Measurements from ENCODE around the gene LCE7A.

Gene LCE7A, protein sequence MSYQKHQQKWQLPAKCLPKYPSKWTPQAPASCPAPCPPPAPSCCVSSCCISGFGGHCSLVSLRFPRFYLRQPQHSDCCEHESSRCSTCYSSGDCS

GRCh38 chr1:152859696-152860095, at the start of gene LCE7A:
Gene LCE7A, plus strand, starts transcription at chr1:152859996. Its CDS starts 702 bp downstream, at chr1:152860698.
- no peak for DNase-seq (ENCODE audit: low read depth, low spot score)
- H3K27ac ChIP-seq = no peak within 1 kb of the TSS

- H3K27ac ChIP-seq = no peak overlapping the region
- peak; percentile 31 for DNase-seq (ENCODE audit: low read depth, low spot score)
Measured at GRCh38 chr1:152811050-152811449, 48.7 kb upstream of the LCE7A start.

DNA sequence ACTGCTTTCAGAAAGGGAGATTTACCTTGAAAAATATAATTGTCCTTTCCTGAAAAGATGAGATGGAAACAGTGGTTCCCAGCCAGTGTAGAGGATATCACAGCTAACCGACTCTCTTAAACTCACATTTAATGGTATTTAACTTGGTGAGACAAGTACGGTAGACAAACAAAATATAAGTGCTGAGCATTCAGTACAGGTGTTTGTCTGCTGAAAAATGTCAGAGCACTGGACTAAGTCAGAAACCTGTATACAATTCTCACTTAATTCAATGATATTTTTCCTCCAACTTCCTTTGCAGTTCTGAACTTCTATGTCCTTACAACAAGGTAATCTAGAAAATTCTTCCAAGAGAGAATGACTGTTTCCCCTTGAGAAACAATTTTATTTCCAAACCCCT, 48.1 kb upstream of the LCE7A start, which contains the start of gene LCE1B:
Gene LCE1B (plus strand): TSS at position 301 of the 400 bp plus-strand sequence. CDS start 476 bp downstream, outside the sequence.
- no peak within 1 kb of the TSS for H3K27ac ChIP-seq
- no peak for DNase-seq (ENCODE audit: low read depth, low spot score)

- peak; percentile 1 for DNase-seq (ENCODE audit: low read depth, low spot score)
- H3K27ac ChIP-seq = no peak overlapping the region
Measured at GRCh38 chr1:152817309-152817708, 42.5 kb upstream of the LCE7A start.

GRCh38 chr1:152823294-152823693, 36.5 kb upstream of the LCE7A start:
- DNase-seq (ENCODE audit: low read depth, low spot score) = no peak

DNA sequence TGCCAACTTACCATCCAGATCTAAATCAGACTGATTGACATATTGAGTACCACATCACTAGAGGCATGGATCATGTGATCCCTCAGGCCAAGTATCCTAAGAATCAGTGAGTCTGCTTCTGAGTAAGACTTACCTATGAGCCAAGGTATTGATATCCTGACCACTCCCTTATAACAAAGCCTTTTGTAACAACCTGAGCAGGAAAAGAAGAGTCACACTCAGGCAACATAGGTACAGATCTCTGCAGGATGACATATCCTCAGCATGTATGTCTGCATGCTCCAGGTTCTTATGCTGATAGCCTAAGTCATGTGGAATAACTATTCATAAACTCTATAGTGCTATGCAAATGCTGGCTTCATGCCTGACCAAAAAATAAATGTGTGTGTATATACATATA, 34.8 kb upstream of the LCE7A start:
- H3K27ac ChIP-seq = no peak overlapping the region
- peak; percentile 36 for DNase-seq (ENCODE audit: low read depth, low spot score)

More at GRCh38 chr1:152823294-152823693, 36.5 kb upstream of the LCE7A start:
- H3K27ac ChIP-seq = no peak overlapping the region

- DNase-seq (ENCODE audit: low read depth, low spot score) = no peak
- no peak within 1 kb of the TSS for H3K27ac ChIP-seq
Measured at GRCh38 chr1:152827173-152827572, 32.6 kb upstream of the LCE7A start, which contains the start of gene LCE1A. Gene LCE1A, plus strand, starts transcription at chr1:152827473. Its CDS starts 0 bp downstream, at chr1:152827473.

DNA sequence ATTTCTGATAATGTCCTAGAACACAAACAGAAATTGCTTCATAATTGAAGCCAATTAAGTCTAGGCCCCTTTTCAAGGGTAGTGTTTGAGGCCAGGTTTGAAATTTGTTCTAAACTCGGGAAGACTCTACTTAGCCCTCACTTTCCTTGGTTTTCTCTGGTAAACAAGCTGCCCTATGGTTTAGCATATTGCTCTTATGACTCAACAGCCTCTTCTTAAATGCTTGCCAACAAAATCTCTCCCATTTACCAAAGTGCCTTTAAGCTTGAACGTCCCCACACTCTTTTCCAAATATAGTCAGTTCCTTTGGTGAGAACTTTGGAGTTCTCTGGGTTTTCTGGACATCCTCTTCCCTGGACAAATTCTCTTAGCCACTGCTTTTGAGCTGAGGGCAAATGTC, 22.9 kb upstream of the LCE7A start:
- no peak for DNase-seq (ENCODE audit: low read depth, low spot score)
- H3K27ac ChIP-seq = no peak overlapping the region

DNA sequence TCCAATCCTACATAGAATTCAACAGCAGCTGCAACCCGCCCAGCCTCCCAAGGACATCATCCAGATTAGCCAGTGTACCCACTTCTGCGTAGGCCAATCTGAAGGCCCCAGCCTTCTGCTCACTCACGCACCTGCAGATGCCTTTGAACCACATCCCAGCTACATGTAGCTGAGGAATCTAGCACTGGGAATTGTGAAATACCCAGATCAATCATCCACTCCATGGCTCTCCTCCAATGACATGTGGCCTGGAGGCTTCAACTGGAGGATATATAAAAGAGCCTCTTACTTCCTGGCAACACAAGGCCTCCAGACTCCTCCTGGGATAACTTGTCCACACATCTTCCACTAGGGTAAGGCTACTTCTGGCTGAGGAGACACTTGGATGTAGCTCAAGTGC, 17.2 kb upstream of the LCE7A start, which contains the start of gene LCE6A:
Gene LCE6A (plus strand): TSS at position 301 of the 400 bp plus-strand sequence. CDS start 665 bp downstream, outside the sequence.
- DNase-seq (ENCODE audit: low read depth, low spot score) = no peak
- H3K27ac ChIP-seq = no peak within 1 kb of the TSS

DNA sequence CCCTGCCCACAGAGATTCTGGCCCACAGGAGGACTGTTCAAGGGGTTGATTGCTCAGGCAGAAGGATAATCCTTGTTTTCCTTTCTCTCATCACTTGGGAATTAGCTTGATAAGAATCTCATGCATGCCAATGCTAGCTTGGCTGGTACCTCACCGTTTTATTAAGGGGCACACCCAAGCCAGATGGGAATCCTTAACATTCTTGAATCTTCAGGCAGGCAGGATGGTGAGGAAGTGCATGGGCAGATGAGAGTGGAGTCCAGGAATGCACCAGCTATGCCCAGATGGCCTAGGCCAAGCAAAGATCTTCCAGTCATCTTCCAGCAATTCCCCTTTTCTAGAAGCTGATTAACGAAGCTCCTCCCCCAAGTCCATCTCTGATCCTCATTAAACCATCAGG, 4.1 kb upstream of the LCE7A start:
- no peak for DNase-seq (ENCODE audit: low read depth, low spot score)

DNA sequence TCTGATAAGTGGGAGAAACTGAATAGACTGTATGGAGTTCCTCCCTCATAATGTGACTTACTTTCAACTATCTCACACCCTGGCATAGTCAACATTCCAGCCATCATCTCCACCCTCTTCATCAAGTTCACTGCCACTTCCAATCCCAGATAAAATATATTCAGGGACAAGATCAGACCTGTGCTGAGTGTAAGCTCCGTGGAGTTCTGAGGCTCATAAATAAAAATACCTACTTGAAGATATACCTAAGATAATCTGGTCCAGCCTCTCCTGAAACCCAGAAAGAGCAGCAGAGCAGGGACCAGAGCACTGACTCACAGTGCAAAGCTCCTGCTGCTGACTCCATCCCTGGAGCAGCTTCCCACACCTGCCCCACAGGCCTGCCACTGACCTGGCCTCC, 1.7 kb upstream of the LCE7A start:
- peak; percentile 24 for DNase-seq (ENCODE audit: low read depth, low spot score)
- H3K27ac ChIP-seq = peak overlapping the region; percentile 43

More for the DNA sequence above, 4.1 kb upstream of the LCE7A start:
- no peak overlapping the region for H3K27ac ChIP-seq

- no peak for DNase-seq (ENCODE audit: low read depth, low spot score)
- H3K27ac ChIP-seq = no peak overlapping the region
Measured at GRCh38 chr1:152860129-152860528, 333 bp downstream of the LCE7A start.

DNA sequence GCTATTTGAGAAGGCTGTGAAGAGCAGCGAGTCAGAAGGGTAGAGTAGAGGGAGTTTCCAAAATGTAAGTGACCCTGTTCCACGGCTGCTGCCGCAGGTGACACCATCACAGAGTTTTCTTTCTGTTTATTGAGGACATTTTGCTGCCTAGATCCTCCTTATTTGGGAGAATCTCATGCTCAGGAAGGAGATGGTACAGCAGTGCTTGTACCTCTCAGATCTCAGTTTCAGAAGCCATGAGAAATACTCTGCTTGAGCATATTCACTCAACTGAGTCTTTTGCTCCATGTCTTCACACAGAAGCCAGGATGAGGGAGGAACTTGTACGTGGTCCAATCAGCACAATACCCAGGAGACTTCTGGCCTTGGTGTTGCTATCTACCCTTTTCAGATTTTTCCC, 1.6 kb downstream of the LCE7A start:
- no peak overlapping the region for H3K27ac ChIP-seq
- DNase-seq (ENCODE audit: low read depth, low spot score) = no peak

DNA sequence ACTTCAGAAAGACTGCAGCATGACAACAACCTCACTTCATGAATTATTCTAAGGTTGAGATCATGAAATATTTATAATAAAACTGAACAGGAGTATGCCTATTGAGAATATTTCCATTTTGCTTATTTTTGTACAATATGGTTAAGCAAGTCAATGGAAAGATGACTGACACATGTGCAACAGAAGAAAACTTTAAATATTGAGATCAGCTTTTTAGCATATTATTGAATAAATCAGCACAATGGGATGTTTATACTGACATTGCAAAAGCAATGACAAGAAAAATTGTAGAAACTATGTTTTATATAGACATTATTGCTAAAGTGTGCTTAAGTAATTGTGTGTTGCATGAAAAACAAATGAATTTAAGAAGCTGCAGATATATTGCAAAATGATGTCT, 4.6 kb downstream of the LCE7A start:
- H3K27ac ChIP-seq = no peak overlapping the region
- no peak for DNase-seq (ENCODE audit: low read depth, low spot score)

DNA sequence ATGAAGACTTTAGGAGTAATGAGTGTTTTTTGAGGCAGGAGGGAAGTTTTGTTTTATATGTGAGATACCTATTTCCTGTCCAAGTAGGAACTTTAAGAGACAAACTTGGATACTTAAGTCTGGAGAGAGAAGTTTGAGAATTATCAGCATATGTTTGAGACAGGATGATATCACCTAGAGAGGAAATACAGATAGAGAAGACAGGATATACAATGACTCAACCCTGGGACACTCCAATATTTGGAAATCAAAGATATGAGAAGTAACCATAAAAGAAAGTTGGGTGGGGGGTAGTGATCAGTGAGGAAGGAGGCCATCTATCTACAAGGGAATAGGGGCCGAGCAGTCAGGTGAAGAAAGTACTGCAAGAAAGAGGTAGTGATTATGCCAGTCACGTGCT, 6.5 kb downstream of the LCE7A start:
- no peak for DNase-seq (ENCODE audit: low read depth, low spot score)

GRCh38 chr1:152869808-152870419, 10.1 kb downstream of the LCE7A start:
- no peak overlapping the region for H3K27ac ChIP-seq
- DNase-seq (ENCODE audit: low read depth, low spot score) = no peak

More for the DNA sequence above, 6.5 kb downstream of the LCE7A start:
- H3K27ac ChIP-seq = no peak overlapping the region

DNA sequence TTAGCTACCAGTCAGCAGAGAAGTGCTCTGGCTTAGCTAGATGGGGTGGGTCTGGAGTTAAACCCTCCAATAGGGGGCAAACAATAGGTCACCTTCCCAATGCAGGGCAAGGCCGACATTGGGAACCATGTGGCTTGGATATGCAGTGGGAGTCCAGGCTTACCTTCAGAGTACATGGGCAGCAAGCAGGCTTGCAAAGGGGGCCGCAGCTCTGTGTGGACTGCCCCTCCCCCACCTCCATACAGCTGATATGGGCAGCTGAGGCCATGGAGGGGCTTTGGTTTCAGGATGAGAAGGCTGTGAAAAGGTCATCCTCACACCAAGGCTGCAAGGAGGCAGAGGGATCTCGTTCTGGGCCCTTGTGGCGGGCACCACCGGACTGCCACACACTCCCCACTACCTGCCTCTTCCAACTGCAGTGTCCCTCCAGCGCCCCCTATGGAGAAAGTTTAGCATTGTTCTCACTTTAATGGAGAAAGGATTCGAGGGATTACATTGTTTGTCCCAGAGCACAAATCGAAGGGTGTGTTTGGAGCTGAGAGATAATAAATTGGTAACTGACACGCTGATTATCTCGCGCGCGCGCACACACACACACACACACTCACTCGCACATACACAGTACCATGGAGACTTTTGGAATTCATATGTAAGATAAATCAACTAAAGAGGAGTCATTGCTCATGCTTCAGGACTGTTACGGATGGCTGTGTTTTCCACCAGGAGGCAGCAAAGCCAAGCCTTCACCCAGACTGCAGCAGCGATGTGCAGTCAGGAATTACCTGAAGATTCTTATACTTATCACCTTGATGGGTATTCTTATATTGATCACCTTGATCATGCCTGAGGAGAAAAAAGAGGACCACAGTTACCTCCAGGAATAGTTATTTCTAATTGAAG, 11.3 kb downstream of the LCE7A start:
- no peak for DNase-seq (ENCODE audit: low read depth, low spot score)
- H3K27ac ChIP-seq = no peak overlapping the region

DNA sequence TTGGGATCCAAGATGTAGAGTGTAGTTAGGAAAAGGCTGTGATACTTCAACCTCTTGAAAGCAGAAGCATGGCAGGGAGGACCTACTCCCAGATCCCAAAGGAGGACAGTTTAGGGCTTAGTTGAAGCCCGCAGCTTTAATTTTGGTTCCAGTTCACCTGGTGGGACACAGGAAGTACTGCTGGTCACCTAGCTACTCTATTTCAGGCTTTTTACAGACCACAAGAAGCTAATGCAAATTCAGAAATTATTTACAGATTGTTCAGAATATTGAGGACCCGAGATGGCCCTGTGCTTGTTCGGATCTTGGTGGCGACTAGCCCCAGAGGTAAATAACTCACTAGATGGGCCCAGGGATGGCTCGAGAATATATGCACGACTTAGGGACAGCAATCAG, 11.9 kb downstream of the LCE7A start:
- no peak for DNase-seq (ENCODE audit: low read depth, low spot score)
- H3K27ac ChIP-seq = no peak overlapping the region

DNA sequence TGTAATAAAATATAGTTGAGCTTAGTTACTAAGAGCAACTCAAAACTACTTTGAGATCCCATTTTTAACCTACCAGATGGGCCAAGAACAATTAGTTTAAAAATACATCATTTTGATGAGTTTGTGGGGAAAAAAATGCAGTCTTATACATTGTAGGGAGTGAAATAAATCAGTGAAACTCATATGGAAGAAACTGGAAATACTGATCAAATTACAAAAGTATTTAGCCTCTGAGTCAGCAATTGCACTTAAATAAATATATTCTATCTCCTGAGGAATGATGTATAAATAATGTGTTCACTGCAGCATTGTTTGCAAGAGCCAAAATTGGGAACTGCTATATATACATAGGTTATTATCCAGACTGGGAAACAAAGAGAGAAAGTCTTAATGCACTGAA, 13.7 kb downstream of the LCE7A start:
- H3K27ac ChIP-seq = no peak overlapping the region
- no peak for DNase-seq (ENCODE audit: low read depth, low spot score)

GRCh38 chr1:152876827-152877226, 17.0 kb downstream of the LCE7A start:
- no peak for DNase-seq (ENCODE audit: low read depth, low spot score)
- no peak overlapping the region for H3K27ac ChIP-seq

DNA sequence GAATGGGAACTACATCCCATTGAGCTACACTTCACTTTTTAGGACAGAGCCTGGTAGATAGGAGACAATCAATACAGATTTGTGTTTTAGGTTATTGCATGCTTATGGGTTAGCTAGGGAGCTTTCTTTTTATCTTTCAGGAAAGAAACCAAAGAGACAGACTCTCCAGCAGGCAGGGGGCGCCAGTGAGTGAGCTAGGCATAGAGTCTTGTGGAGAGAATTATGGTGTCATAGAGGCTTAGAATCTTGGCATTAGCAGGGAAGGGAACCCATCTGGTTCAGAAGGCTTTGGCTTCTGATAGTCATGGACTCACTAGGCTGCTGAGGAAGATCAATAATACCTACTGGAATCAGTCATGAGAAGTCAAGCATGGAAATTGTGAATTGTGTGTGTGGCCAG, 18.2 kb downstream of the LCE7A start, which contains the start of gene SMCP:
Gene SMCP (plus strand): TSS at position 281 of the 400 bp plus-strand sequence. CDS start 6,101 bp downstream, outside the sequence.
- no peak within 1 kb of the TSS for H3K27ac ChIP-seq
- DNase-seq (ENCODE audit: low read depth, low spot score) = no peak
